ENCODE measurements around the gene MRPS27.

- TF ChIP-seq RAD21 (IDR thresholded peaks at IDR 0.05; ENCODE audit: low read depth) (no peak), TAF1 (IDR thresholded peaks at IDR 0.05; ENCODE audit: low read depth) (no peak), EP300 (IDR thresholded peaks at IDR 0.05; ENCODE audit: borderline replicate concordance) (no peak), YY1 (IDR thresholded peaks at IDR 0.05; ENCODE audit: low read depth) (no peak), TEAD4 (IDR thresholded peaks at IDR 0.05) (no peak), ZBTB7A (IDR thresholded peaks at IDR 0.05; ENCODE audit: low read depth) (no peak), NFIC (IDR thresholded peaks at IDR 0.05) (no peak), CEBPB (IDR thresholded peaks at IDR 0.05) (no peak), USF1 (IDR thresholded peaks at IDR 0.05) (no peak), MAX (IDR thresholded peaks at IDR 0.05) (no peak)
- TF ChIP-seq, protein P1, sequence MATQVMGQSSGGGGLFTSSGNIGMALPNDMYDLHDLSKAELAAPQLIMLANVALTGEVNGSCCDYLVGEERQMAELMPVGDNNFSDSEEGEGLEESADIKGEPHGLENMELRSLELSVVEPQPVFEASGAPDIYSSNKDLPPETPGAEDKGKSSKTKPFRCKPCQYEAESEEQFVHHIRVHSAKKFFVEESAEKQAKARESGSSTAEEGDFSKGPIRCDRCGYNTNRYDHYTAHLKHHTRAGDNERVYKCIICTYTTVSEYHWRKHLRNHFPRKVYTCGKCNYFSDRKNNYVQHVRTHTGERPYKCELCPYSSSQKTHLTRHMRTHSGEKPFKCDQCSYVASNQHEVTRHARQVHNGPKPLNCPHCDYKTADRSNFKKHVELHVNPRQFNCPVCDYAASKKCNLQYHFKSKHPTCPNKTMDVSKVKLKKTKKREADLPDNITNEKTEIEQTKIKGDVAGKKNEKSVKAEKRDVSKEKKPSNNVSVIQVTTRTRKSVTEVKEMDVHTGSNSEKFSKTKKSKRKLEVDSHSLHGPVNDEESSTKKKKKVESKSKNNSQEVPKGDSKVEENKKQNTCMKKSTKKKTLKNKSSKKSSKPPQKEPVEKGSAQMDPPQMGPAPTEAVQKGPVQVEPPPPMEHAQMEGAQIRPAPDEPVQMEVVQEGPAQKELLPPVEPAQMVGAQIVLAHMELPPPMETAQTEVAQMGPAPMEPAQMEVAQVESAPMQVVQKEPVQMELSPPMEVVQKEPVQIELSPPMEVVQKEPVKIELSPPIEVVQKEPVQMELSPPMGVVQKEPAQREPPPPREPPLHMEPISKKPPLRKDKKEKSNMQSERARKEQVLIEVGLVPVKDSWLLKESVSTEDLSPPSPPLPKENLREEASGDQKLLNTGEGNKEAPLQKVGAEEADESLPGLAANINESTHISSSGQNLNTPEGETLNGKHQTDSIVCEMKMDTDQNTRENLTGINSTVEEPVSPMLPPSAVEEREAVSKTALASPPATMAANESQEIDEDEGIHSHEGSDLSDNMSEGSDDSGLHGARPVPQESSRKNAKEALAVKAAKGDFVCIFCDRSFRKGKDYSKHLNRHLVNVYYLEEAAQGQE (IDR thresholded peaks at IDR 0.05; ENCODE audit: low read depth): no peak
Observed at GRCh38 chr5:72234868-72235267, 85.2 kb downstream of the MRPS27 start.

Measured in Ishikawa (cell line).